ENCODE results near the gene CDCA7L. TPM values are rescaled to one million over a fixed set of nuclear protein-coding genes. Genes with fewer than 3 reads are reported as not detected.
A peak's percentile ranks its signal among the peaks of the same experiment; 100 is the strongest.
"Not testable (repeated sequence)": the region's sequence is repeated elsewhere in the genome, so short reads cannot be mapped to it uniquely, and the experiment has no call there.

CDCA7L gene
- total RNA-seq, 1 donor from 2014 or later, result 15.2 TPM

DNA sequence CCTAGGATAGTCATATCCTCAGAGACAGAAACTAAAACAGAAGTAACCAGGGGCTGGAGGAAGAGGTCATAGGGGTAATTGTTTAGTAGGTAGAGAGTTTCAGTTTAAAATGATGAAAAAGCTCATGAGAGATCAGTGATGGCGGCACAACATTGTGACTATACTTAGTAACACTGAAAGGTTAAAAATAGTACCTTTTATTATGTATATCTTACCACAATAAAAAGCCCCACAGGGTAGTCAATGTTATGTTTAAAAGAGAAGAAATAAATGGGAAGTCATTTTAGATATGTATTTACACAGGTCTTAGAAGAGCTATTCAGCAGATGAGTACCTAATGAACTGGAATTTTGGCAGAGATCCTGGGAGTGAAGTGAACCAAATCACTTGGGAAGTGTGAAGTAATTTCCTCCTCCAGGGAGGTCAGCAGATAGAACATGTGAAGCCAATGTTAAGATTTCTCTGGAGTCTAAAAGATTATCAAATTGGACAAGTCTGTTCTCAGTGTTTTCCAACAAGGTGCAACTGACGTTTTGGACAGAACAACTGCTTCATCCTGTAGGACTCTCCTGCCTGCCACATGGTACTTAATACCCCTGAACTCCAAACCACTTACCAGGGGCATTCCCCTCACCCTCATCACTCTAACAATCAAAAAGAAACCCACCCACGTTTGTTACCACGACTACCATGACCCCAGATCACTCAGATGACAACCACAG, 6.4 kb downstream of the CDCA7L start:
- FAIRE-seq (no peak), DNase-seq (ENCODE audit: low read depth) (peak; percentile 60)
- H3K36me3 Mint-ChIP-seq (ENCODE audit: low read depth, unreplicated experiment), result peaks cover 4% of the 10 kb centered on the region
- H3K4me3 ChIP-seq (ENCODE audit: insufficient read depth, low read depth, low read length), result no peak overlapping the region
- H3K27me3 Mint-ChIP-seq (ENCODE audit: low read depth, unreplicated experiment), result no peaks in the 10 kb centered on the region
- peak overlapping the region; percentile 21 for H3K27ac ChIP-seq (ENCODE audit: low read depth, low read length)
- H3K36me3 ChIP-seq (ENCODE audit: insufficient read depth, low read length), result no peaks in the 10 kb centered on the region
- peaks cover 18% of the 10 kb centered on the region for H3K79me2 ChIP-seq (ENCODE audit: insufficient read depth, low read length)
- peaks cover 9% of the 10 kb centered on the region for H4K20me1 ChIP-seq (ENCODE audit: insufficient read depth, low read length)
- peaks cover 17% of the 10 kb centered on the region for H3K4me1 ChIP-seq (ENCODE audit: insufficient read depth, low read length)
- TF ChIP-seq EZH2 (IDR thresholded peaks at IDR 0.05; ENCODE audit: insufficient read depth, low read length), result no peak
- TF ChIP-seq, protein P1, sequence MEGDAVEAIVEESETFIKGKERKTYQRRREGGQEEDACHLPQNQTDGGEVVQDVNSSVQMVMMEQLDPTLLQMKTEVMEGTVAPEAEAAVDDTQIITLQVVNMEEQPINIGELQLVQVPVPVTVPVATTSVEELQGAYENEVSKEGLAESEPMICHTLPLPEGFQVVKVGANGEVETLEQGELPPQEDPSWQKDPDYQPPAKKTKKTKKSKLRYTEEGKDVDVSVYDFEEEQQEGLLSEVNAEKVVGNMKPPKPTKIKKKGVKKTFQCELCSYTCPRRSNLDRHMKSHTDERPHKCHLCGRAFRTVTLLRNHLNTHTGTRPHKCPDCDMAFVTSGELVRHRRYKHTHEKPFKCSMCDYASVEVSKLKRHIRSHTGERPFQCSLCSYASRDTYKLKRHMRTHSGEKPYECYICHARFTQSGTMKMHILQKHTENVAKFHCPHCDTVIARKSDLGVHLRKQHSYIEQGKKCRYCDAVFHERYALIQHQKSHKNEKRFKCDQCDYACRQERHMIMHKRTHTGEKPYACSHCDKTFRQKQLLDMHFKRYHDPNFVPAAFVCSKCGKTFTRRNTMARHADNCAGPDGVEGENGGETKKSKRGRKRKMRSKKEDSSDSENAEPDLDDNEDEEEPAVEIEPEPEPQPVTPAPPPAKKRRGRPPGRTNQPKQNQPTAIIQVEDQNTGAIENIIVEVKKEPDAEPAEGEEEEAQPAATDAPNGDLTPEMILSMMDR (IDR thresholded peaks at IDR 0.05; ENCODE audit: insufficient read depth, low read depth, low read length), result no peak
- peaks cover 10% of the 10 kb centered on the region for H3K4me1 Mint-ChIP-seq (ENCODE audit: low read depth, unreplicated experiment)
- no peaks in the 10 kb centered on the region for H3K9me3 ChIP-seq (ENCODE audit: insufficient read depth, low read depth, low read length)
- no peaks in the 10 kb centered on the region for H3K27me3 ChIP-seq (ENCODE audit: insufficient read depth, low read length)
- no peak overlapping the region for H3K27ac Mint-ChIP-seq (ENCODE audit: unreplicated experiment)
- H3K9ac ChIP-seq (ENCODE audit: low read length), result no peak overlapping the region
- H3K9me3 Mint-ChIP-seq (ENCODE audit: unreplicated experiment), result no peaks in the 10 kb centered on the region
- H3K4me2 ChIP-seq (ENCODE audit: low read length), result peak overlapping the region; percentile 21
- no peak overlapping the region for H3K4me3 Mint-ChIP-seq (ENCODE audit: unreplicated experiment)
- H2AFZ ChIP-seq (ENCODE audit: low read depth, low read length), result no peak overlapping the region

DNA sequence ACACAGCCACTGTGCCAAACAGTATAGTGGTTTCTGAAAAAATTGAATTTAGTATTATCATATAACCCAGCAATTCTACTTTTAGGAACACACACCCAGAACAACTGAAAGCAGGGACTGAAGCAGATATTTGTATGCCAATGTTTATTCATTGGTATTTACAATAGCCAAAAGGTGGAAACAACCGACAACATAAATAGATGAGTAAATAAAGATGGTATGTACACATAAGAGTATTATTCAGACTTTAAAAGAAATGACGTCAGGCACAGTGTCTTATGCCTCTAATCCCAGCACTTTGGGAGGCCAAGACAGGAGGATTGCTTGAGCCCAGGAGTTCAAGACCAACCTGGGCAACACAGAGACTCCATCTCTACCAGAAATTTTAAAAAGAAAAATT, 7.2 kb downstream of the CDCA7L start:
- H3K4me1 ChIP-seq (ENCODE audit: insufficient read depth, low read length), result peaks cover 15% of the 10 kb centered on the region
- H3K4me2 ChIP-seq (ENCODE audit: low read length), result no peak overlapping the region
- H3K9ac ChIP-seq (ENCODE audit: low read length), result no peak overlapping the region
- TF ChIP-seq EZH2 (IDR thresholded peaks at IDR 0.05; ENCODE audit: insufficient read depth, low read length), result no peak
- TF ChIP-seq, protein P1 (IDR thresholded peaks at IDR 0.05; ENCODE audit: insufficient read depth, low read depth, low read length), result no peak
- H3K9me3 ChIP-seq (ENCODE audit: insufficient read depth, low read depth, low read length), result no peaks in the 10 kb centered on the region
- no peaks in the 10 kb centered on the region for H3K27me3 ChIP-seq (ENCODE audit: insufficient read depth, low read length)
- H2AFZ ChIP-seq (ENCODE audit: low read depth, low read length), result no peak overlapping the region
- no peak overlapping the region for H3K27ac ChIP-seq (ENCODE audit: low read depth, low read length)
- no peak overlapping the region for H3K27ac Mint-ChIP-seq (ENCODE audit: unreplicated experiment)
- H3K36me3 Mint-ChIP-seq (ENCODE audit: low read depth, unreplicated experiment), result peaks cover 4% of the 10 kb centered on the region
- peaks cover 19% of the 10 kb centered on the region for H3K79me2 ChIP-seq (ENCODE audit: insufficient read depth, low read length)
- peaks cover 4% of the 10 kb centered on the region for H3K4me1 Mint-ChIP-seq (ENCODE audit: low read depth, unreplicated experiment)
- no peaks in the 10 kb centered on the region for H3K27me3 Mint-ChIP-seq (ENCODE audit: low read depth, unreplicated experiment)
- no peaks in the 10 kb centered on the region for H3K9me3 Mint-ChIP-seq (ENCODE audit: unreplicated experiment)
- peaks cover 7% of the 10 kb centered on the region for H4K20me1 ChIP-seq (ENCODE audit: insufficient read depth, low read length)
- H3K4me3 Mint-ChIP-seq (ENCODE audit: unreplicated experiment), result no peak overlapping the region
- no peak for DNase-seq (ENCODE audit: low read depth)
- FAIRE-seq, result no peak
- H3K36me3 ChIP-seq (ENCODE audit: insufficient read depth, low read length), result no peaks in the 10 kb centered on the region
- H3K4me3 ChIP-seq (ENCODE audit: insufficient read depth, low read depth, low read length), result no peak overlapping the region

DNA sequence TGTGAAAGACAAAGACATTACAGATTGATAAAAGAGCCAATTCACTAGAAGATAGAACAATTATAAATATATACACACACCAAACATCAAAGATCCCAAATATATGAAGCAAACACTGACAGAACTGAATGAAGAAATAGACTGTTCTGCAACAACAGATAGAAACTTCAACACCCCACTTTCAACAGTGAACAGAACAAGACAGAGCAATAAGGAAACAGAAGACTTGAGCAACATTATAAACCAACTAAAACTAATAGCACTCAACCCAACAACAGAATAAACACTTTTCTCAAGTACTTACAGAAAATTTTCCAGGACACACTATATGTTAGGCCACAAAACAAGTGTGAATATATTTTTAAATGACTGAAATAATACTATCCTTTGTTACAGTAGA, 10.9 kb downstream of the CDCA7L start:
- H3K79me2 ChIP-seq (ENCODE audit: insufficient read depth, low read length), result peaks cover 13% of the 10 kb centered on the region
- TF ChIP-seq, protein P1 (IDR thresholded peaks at IDR 0.05; ENCODE audit: insufficient read depth, low read depth, low read length), result no peak
- no peak for TF ChIP-seq EZH2 (IDR thresholded peaks at IDR 0.05; ENCODE audit: insufficient read depth, low read length)
- Mint-ChIP-seq H3K4me1 (ENCODE audit: low read depth, unreplicated experiment) (no peaks in the 10 kb centered on the region), H3K27ac (ENCODE audit: unreplicated experiment) (no peak overlapping the region), H3K9me3 (ENCODE audit: unreplicated experiment) (peaks cover 4% of the 10 kb centered on the region), H3K27me3 (ENCODE audit: low read depth, unreplicated experiment) (no peaks in the 10 kb centered on the region), H3K36me3 (ENCODE audit: low read depth, unreplicated experiment) (peaks cover 4% of the 10 kb centered on the region), H3K4me3 (ENCODE audit: unreplicated experiment) (no peak overlapping the region)
- no peak for DNase-seq (ENCODE audit: low read depth)
- no peaks in the 10 kb centered on the region for H3K27me3 ChIP-seq (ENCODE audit: insufficient read depth, low read length)
- H3K4me1 ChIP-seq (ENCODE audit: insufficient read depth, low read length), result peaks cover 6% of the 10 kb centered on the region
- no peak for FAIRE-seq
- H3K4me2 ChIP-seq (ENCODE audit: low read length), result no peak overlapping the region
- H3K4me3 ChIP-seq (ENCODE audit: insufficient read depth, low read depth, low read length), result no peak overlapping the region
- H3K27ac ChIP-seq (ENCODE audit: low read depth, low read length), result no peak overlapping the region
- H3K36me3 ChIP-seq (ENCODE audit: insufficient read depth, low read length), result no peaks in the 10 kb centered on the region
- H2AFZ ChIP-seq (ENCODE audit: low read depth, low read length), result no peak overlapping the region
- no peak overlapping the region for H3K9ac ChIP-seq (ENCODE audit: low read length)
- H3K9me3 ChIP-seq (ENCODE audit: insufficient read depth, low read depth, low read length), result no peaks in the 10 kb centered on the region
- H4K20me1 ChIP-seq (ENCODE audit: insufficient read depth, low read length), result no peaks in the 10 kb centered on the region

DNA sequence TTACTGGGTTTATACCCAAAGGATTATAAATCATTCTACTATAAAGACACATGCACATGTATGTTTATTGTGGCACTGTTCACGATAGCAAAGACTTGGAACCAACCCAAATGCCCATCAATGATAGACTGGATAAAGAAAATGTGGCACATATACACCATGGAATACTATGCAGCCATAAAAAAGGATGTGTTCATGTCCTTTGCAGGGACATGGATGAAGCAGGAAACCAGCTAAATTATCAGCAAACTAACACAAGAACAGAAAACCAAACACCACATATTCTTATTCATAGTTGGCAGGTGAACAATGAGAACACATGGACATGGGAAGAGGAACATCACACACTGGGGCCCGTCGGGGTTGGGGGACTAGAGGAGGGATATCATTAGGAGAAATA, 12.4 kb downstream of the CDCA7L start:
- FAIRE-seq; H3K27ac Mint-ChIP-seq (ENCODE audit: unreplicated experiment); H3K36me3 Mint-ChIP-seq (ENCODE audit: low read depth, unreplicated experiment); H3K27ac ChIP-seq (ENCODE audit: low read depth, low read length); H3K4me1 Mint-ChIP-seq (ENCODE audit: low read depth, unreplicated experiment); H3K9ac ChIP-seq (ENCODE audit: low read length); H3K27me3 Mint-ChIP-seq (ENCODE audit: low read depth, unreplicated experiment); DNase-seq (ENCODE audit: low read depth); H3K9me3 Mint-ChIP-seq (ENCODE audit: unreplicated experiment); H3K4me3 ChIP-seq (ENCODE audit: insufficient read depth, low read depth, low read length); H4K20me1 ChIP-seq (ENCODE audit: insufficient read depth, low read length); H3K4me1 ChIP-seq (ENCODE audit: insufficient read depth, low read length); H3K4me3 Mint-ChIP-seq (ENCODE audit: unreplicated experiment); H3K36me3 ChIP-seq (ENCODE audit: insufficient read depth, low read length); H3K27me3 ChIP-seq (ENCODE audit: insufficient read depth, low read length); H2AFZ ChIP-seq (ENCODE audit: low read depth, low read length); H3K4me2 ChIP-seq (ENCODE audit: low read length); H3K9me3 ChIP-seq (ENCODE audit: insufficient read depth, low read depth, low read length): not testable (repeated sequence)
- peaks cover 13% of the 10 kb centered on the region for H3K79me2 ChIP-seq (ENCODE audit: insufficient read depth, low read length)

Data from astrocyte (in vitro differentiated cells and primary cell).